Activated naive CD4-positive, alpha-beta T cell (primary cell): ENCODE data around the gene SOX12.
"Not testable (repeated sequence)": the region's sequence is repeated elsewhere in the genome, so short reads cannot be mapped to it uniquely, and the experiment has no call there.

Source experiments
- DNase-seq, 4 experiments: peaks; one replicate each; lab custom pipeline; 2025; lab: John Stamatoyannopoulos, UW

SOX12 gene

GRCh38 chr20:328975-329695, 3.8 kb downstream of the SOX12 start:
- DNase-seq = no peak

- no peak for DNase-seq
These were observed 4.5 kb downstream of the SOX12 start for GRCh38 chr20:329851-330232.

DNA sequence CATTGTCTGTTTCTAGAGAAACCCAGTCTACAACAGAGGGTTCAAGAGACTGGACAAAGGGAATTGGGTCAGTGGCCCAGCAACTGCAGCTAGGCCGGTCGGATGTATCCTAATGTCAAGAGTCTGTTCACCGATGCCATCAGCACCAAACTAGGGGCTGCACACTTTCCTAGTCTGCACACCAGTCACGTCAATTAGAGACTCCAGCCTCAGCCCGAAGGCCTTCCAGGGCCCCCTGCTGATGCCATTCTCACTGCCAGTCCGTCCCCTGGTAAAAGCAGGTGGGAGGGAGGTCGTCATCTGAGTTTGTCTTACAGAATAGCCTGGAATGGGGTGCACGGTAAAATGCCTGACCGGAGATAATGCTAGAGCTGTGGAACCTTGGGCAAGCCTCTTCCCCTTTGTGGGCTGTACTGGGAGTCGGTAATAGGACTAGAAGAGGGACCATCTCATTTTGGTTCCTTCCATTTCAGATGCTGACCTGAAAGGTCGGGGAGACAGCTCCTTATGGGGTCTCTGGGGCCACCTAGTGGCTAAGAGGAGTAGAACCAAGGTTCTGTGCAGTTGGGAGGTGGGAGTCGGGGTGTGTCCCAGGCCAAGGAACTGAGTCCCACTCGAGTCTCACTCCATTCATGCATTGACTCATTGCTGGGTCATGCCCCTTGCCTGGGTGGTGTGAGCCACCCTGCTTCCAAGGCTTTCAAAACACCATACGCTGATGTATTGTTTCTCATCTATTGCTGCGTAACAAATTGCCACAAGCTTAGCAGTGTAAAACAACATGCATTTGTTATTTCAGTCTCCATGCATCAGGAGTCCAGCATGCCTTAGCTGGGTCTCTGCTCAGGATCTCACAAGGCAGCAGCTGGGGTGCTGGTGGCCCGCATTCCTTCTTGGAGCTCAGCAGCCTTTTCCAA, 5.1 kb downstream of the SOX12 start:
- peak in 2 of 4 experiments; percentile 14 to 35 for DNase-seq

DNA sequence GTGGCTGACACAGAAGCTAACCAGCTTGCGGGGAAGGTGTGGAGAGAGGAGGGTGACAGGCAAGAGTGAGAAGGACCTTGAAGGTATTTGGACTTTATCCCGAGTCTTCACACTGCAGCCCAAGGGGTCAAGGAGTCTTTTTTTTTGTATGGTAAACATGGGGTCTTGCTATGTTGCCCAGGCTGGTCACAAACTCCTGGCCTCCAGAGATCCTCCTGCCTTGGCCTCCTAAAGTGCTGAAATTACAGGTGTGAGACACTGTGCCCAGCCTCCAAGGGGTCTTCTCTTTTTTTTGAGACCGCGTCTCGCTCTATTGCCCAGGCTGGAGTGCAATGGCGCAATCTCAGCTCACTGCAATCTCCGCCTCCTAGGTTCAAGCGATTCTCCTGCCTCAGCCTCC, 9.2 kb downstream of the SOX12 start:
- no peak for DNase-seq

GRCh38 chr20:336040-336439, 10.7 kb downstream of the SOX12 start:
- DNase-seq = not testable (repeated sequence)

- DNase-seq = no peak
These were observed 16.3 kb downstream of the SOX12 start for GRCh38 chr20:341682-342081.

- no peak for DNase-seq
These were observed 17.8 kb downstream of the SOX12 start for GRCh38 chr20:343107-343506.

GRCh38 chr20:346033-346639, 20.8 kb downstream of the SOX12 start:
- no peak for DNase-seq

- no peak for DNase-seq
These were observed 21.4 kb downstream of the SOX12 start, which contains the start of gene NRSN2 for GRCh38 chr20:346640-347316. Gene NRSN2 (plus strand): TSS chr20:347111. CDS start chr20:349644, 2,533 bp downstream.

- no peak for DNase-seq
These were observed 21.9 kb downstream of the SOX12 start for GRCh38 chr20:347317-347639.

GRCh38 chr20:347640-348484, 22.5 kb downstream of the SOX12 start:
- DNase-seq = peak in 1 of 4 experiments; percentile 29

- no peak for DNase-seq
These were observed 23.9 kb downstream of the SOX12 start for GRCh38 chr20:348972-349841.

GRCh38 chr20:353166-353565, 27.8 kb downstream of the SOX12 start:
- no peak for DNase-seq

DNA sequence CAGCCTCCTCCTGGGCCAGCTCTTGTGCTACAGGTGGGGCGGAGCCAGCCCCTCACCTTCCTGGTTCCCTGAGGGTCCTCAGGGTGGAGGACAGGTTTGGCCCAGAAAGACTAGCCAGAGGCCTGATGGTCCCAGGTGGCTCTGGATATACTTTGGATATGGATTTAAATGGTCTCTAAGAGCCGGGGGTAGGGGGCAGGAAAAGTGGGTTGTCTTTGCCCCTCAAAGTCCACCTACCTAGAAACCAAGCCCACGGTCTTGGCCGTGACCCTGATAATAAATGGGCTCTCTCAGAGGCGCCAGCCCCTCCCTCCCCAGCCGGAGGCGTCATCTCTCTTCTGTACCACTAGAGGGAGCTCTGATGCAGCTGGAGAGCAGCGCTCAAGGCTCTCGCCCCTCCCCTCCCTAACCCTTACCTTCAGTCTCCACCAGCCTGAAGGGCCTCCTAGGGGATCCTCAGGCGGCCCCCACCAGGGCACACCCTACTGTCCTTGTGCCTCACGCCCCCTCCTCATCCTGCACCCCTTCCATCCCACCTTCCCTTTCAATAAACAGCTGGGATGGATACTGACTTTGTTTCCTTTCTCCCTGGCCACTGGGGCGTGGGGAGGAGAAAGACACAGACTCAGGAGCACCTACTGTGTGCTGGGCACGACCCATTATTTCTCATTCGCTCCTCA, 29.1 kb downstream of the SOX12 start:
- DNase-seq = peak; percentile 47 to 67 (median 60)

DNA sequence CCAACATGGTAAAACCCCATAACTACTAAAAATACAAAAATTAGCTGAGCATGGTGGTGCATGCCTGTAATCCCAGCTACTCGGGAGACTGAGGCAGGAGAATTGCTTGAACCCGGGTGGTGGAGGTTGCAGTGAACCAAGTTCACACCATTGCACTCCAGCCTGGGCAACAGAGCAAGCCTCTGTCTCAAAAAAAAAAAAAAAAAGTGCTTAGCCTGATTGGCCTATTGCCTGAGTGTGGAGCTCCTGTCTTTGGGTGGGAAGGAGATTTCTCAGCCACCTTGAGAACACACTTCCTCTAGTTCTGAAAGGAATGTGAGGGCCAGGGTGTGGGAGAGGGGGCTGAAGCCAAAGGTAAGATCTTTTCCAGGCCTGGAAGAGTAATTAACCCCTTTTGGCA, 30.8 kb downstream of the SOX12 start:
- not testable (repeated sequence) for DNase-seq

- no peak for DNase-seq
These were observed 31.4 kb downstream of the SOX12 start for GRCh38 chr20:356745-357144.

GRCh38 chr20:358891-359555, 33.7 kb downstream of the SOX12 start:
- DNase-seq = no peak

- no peak for DNase-seq
These were observed 36.2 kb downstream of the SOX12 start for GRCh38 chr20:361561-361960.
